HepG2 (cell line): ENCODE measurements around the gene ALDH7A1. TPM values are rescaled to one million over a fixed set of nuclear protein-coding genes. Genes with fewer than 3 reads are reported as not detected.

ENCODE experiments used
- BCLAF1 ChIP-seq: fragments of 450-650 bp; IDR thresholded peaks from 2 replicates; pipeline ENCODE4 v1.6.1; 2017; ENCODE audit warnings: mild to moderate bottlenecking
- CREB1 ChIP-seq, 2 experiments: fragments of 450-650 bp in 1 of 2; IDR thresholded peaks; 2 replicates each; pipeline ENCODE4 v1.6.1; 2016 to 2017; ENCODE audit warnings: control low read depth in 1 of 2, mild to moderate bottlenecking in 1 of 2, missing compliant biosample characterization in 1 of 2, missing genetic modification characterization in 1 of 2
- FOXK2 ChIP-seq: fragments of 450-650 bp; IDR thresholded peaks from 2 replicates; pipeline ENCODE4 v1.6.1; 2016
- GZF1 ChIP-seq: sonication (generic); formaldehyde crosslinking; IDR thresholded peaks from 2 replicates; pipeline ENCODE4 v1.5.1; 2020; ENCODE audit warnings: mild to moderate bottlenecking, missing genetic modification reagents
- KAT7 ChIP-seq: IDR thresholded peaks from 2 replicates; pipeline ENCODE4 v1.6.1; 2018; ENCODE audit warnings: borderline replicate concordance, missing compliant biosample characterization
- MAF1 ChIP-seq: sonication (generic); formaldehyde crosslinking; IDR thresholded peaks from 2 replicates; pipeline ENCODE4 v1.5.0; 2020; ENCODE audit warnings: missing genetic modification reagents, borderline replicate concordance
- NFE2L1 ChIP-seq: sonication (generic); formaldehyde crosslinking; IDR thresholded peaks from 2 replicates; pipeline ENCODE4 v1.4.0; 2020; ENCODE audit warnings: missing genetic modification reagents, mild to moderate bottlenecking, borderline replicate concordance
- PRPF4 ChIP-seq: fragments of 200-400 bp; formaldehyde crosslinking; IDR thresholded peaks from 2 replicates; pipeline ENCODE4 v1.6.1; 2016; ENCODE audit warnings: low read length, low read depth; ENCODE audit not compliant: poor library complexity, severe bottlenecking
- SMAD3 ChIP-seq: sonication (generic); formaldehyde crosslinking; IDR thresholded peaks from 2 replicates; pipeline ENCODE4 v1.4.0; 2020; ENCODE audit warnings: missing genetic modification reagents
- SNAPC2 ChIP-seq: sonication (generic); formaldehyde crosslinking; IDR thresholded peaks from 2 replicates; pipeline ENCODE4 v1.8.1; 2022; ENCODE audit warnings: mild to moderate bottlenecking, missing genetic modification reagents
- TEF ChIP-seq: sonication (generic); formaldehyde crosslinking; IDR thresholded peaks from 2 replicates; pipeline ENCODE4 v1.5.0; 2020; ENCODE audit warnings: missing genetic modification reagents
- THAP9 ChIP-seq: sonication (generic); formaldehyde crosslinking; IDR thresholded peaks from 2 replicates; pipeline ENCODE4; 2020; ENCODE audit warnings: missing genetic modification reagents, mild to moderate bottlenecking, borderline replicate concordance
- ZNF251 ChIP-seq: sonication (generic); formaldehyde crosslinking; IDR thresholded peaks from 2 replicates; pipeline ENCODE4 v1.9.0; 2021; ENCODE audit warnings: mild to moderate bottlenecking, missing genetic modification reagents
- ZNF275 ChIP-seq: sonication (generic); formaldehyde crosslinking; IDR thresholded peaks from 2 replicates; pipeline ENCODE4 v1.8.0; 2022; ENCODE audit warnings: missing genetic modification reagents, mild to moderate bottlenecking, inconsistent platforms, borderline replicate concordance
- ZNF367 ChIP-seq: sonication (generic); formaldehyde crosslinking; IDR thresholded peaks from 2 replicates; pipeline ENCODE4 v1.4.0; 2020; ENCODE audit warnings: missing genetic modification reagents, borderline replicate concordance
- ZNF383 ChIP-seq: sonication (generic); formaldehyde crosslinking; IDR thresholded peaks from 2 replicates; pipeline ENCODE4 v1.4.0; 2020; ENCODE audit warnings: missing genetic modification reagents, mild to moderate bottlenecking, borderline replicate concordance
- ZNF607 ChIP-seq: sonication (generic); formaldehyde crosslinking; IDR thresholded peaks from 2 replicates; pipeline ENCODE4 v1.5.1; 2020; ENCODE audit warnings: missing genetic modification reagents, mild to moderate bottlenecking, borderline replicate concordance
- ZNF629 ChIP-seq: sonication (generic); formaldehyde crosslinking; conservative IDR thresholded peaks from 2 replicates; pipeline ENCODE4 v1.5.0; 2020; ENCODE audit warnings: missing genetic modification reagents
- ZNF674 ChIP-seq: sonication (generic); formaldehyde crosslinking; IDR thresholded peaks from 2 replicates; pipeline ENCODE4 v1.5.0; 2020; ENCODE audit warnings: low read depth, mild to moderate bottlenecking, missing genetic modification reagents
- ZNF703 ChIP-seq: sonication (generic); formaldehyde crosslinking; IDR thresholded peaks from 2 replicates; pipeline ENCODE4 v1.5.1; 2020; ENCODE audit warnings: missing genetic modification reagents, mild to moderate bottlenecking, moderate library complexity, borderline replicate concordance
- ZNF746 ChIP-seq: sonication (generic); formaldehyde crosslinking; IDR thresholded peaks from 2 replicates; pipeline ENCODE4 v1.8.0; 2022; ENCODE audit warnings: mild to moderate bottlenecking, missing genetic modification reagents
- ZNF790 ChIP-seq: sonication (generic); formaldehyde crosslinking; IDR thresholded peaks from 2 replicates; pipeline ENCODE4 v1.8.0; 2022; ENCODE audit warnings: missing genetic modification reagents, mild to moderate bottlenecking, borderline replicate concordance
- polyA plus RNA-seq, 8 experiments: library from polyadenylated mRNA; depleted of rRNA in 3 of 8; stranded (reverse) in 7 of 8; unstranded in 1 of 8; fragments of >200 nt; fragmentation: Illumina TruSeq in 4 of 8; extraction: Trizol in 4 of 8; gene quantifications; 2 replicates each; pipeline versions ENCODE4 v1.2.1 to v1.2.3, GENCODE V29; 2011 to 2016; ENCODE audit warnings: low read depth in 4 of 8, missing spikeins in 1 of 8, mixed read lengths in 1 of 8; ENCODE audit not compliant: insufficient read depth in 1 of 8
- total RNA-seq, 5 experiments: library from RNA; depleted of rRNA; stranded (reverse); fragments of >200 nt; fragmentation: Illumina TruSeq; extraction: Trizol; gene quantifications; 2 replicates each; pipeline ENCODE4 v1.2.3, GENCODE V29; 2016; ENCODE audit warnings: low read depth in 1 of 5

Gene ALDH7A1
- total and polyA plus RNA-seq, 2 of the 13 experiments (the other 11 are each of a cell fraction or from before 2014, with no cell fraction given), result 69.0 to 100 TPM

- TF ChIP-seq BCLAF1, result no peak
- TF ChIP-seq PRPF4, result no peak
- TF ChIP-seq ZNF275 (CRISPR knock-in tag), result peak; percentile 41; the same call in 1 of the 2 replicates
- TF ChIP-seq NFE2L1 (CRISPR knock-in tag), result no peak
- no peak for TF ChIP-seq CREB1 (IDR thresholded peaks at IDR 0.05)
- TF ChIP-seq CREB1 (CRISPR knock-in tag; IDR thresholded peaks at IDR 0.05), result no peak
- no peak for TF ChIP-seq ZNF746 (CRISPR knock-in tag)
- peak; percentile 48; the same call in 1 of the 2 replicates for TF ChIP-seq ZNF629 (CRISPR knock-in tag)
- no peak for TF ChIP-seq ZNF383
- no peak for TF ChIP-seq FOXK2
- no peak for TF ChIP-seq ZNF607 (CRISPR knock-in tag)
- TF ChIP-seq ZNF703 (CRISPR knock-in tag), result no peak
- no peak; the same call in 1 of the 2 replicates for TF ChIP-seq MAF1
- peak; percentile 80; the same call in 1 of the 2 replicates for TF ChIP-seq KAT7 (CRISPR knock-in tag)
- peak; percentile 38; the same call in 1 of the 2 replicates for TF ChIP-seq ZNF790 (CRISPR knock-in tag)
- TF ChIP-seq SNAPC2, result no peak
- no peak for TF ChIP-seq ZNF251 (CRISPR knock-in tag)
- no peak for TF ChIP-seq THAP9 (CRISPR knock-in tag)
- no peak for TF ChIP-seq TEF (CRISPR knock-in tag)
- no peak for TF ChIP-seq ZNF367 (CRISPR knock-in tag)
- no peak for TF ChIP-seq GZF1 (CRISPR knock-in tag)
- TF ChIP-seq ZNF674 (CRISPR knock-in tag), result no peak
- no peak for TF ChIP-seq SMAD3 (CRISPR knock-in tag)
These were observed 5.9 kb upstream of the ALDH7A1 start, which contains the start of gene PHAX (continued) for GRCh38 chr5:126600631-126601511.
